ENCODE data around the gene CXCL5. TPM values are rescaled to one million over a fixed set of nuclear protein-coding genes. Genes with fewer than 3 reads are reported as not detected.

The CXCL5 gene
- total RNA-seq, 1 donor from 2014 or later = 0.61 TPM

- Histone ChIP-seq H3K9me3 (ENCODE audit: insufficient read depth, low read depth, low read length) (no peaks in the 10 kb centered on the region), H3K27ac (ENCODE audit: low read depth, low read length) (no peak overlapping the region), H3K79me2 (ENCODE audit: insufficient read depth, low read length) (no peaks in the 10 kb centered on the region), H2AFZ (ENCODE audit: low read depth, low read length) (no peak overlapping the region), H3K4me3 (ENCODE audit: insufficient read depth, low read depth, low read length) (no peak overlapping the region), H3K4me2 (ENCODE audit: low read length) (no peak overlapping the region), H3K36me3 (ENCODE audit: insufficient read depth, low read length) (no peaks in the 10 kb centered on the region), H3K4me1 (ENCODE audit: insufficient read depth, low read length) (no peaks in the 10 kb centered on the region), H4K20me1 (ENCODE audit: insufficient read depth, low read length) (no peaks in the 10 kb centered on the region), H3K9ac (ENCODE audit: low read length) (no peak overlapping the region), H3K27me3 (ENCODE audit: insufficient read depth, low read length) (peaks cover 2% of the 10 kb centered on the region)
- Mint-ChIP-seq H3K27me3 (ENCODE audit: low read depth, unreplicated experiment) (no peaks in the 10 kb centered on the region), H3K4me3 (ENCODE audit: unreplicated experiment) (no peak overlapping the region), H3K9me3 (ENCODE audit: unreplicated experiment) (no peaks in the 10 kb centered on the region), H3K27ac (ENCODE audit: unreplicated experiment) (no peak overlapping the region), H3K36me3 (ENCODE audit: low read depth, unreplicated experiment) (no peaks in the 10 kb centered on the region), H3K4me1 (ENCODE audit: low read depth, unreplicated experiment) (no peaks in the 10 kb centered on the region)
- TF ChIP-seq EZH2 (IDR thresholded peaks at IDR 0.05; ENCODE audit: insufficient read depth, low read length) (no peak), CTCF (IDR thresholded peaks at IDR 0.05; ENCODE audit: insufficient read depth, low read depth, low read length) (no peak)
- DNase-seq (ENCODE audit: low read depth) (no peak), FAIRE-seq (no peak)
Observed at GRCh38 chr4:74018116-74018515, 19.6 kb upstream of the CXCL5 start.

GRCh38 chr4:74016068-74016467, 17.6 kb upstream of the CXCL5 start:
- FAIRE-seq = no peak

More at GRCh38 chr4:74016068-74016467, 17.6 kb upstream of the CXCL5 start:
- Mint-ChIP-seq H3K9me3 (ENCODE audit: unreplicated experiment) (no peaks in the 10 kb centered on the region), H3K36me3 (ENCODE audit: low read depth, unreplicated experiment) (no peaks in the 10 kb centered on the region), H3K4me3 (ENCODE audit: unreplicated experiment) (no peak overlapping the region), H3K27ac (ENCODE audit: unreplicated experiment) (no peak overlapping the region), H3K4me1 (ENCODE audit: low read depth, unreplicated experiment) (no peaks in the 10 kb centered on the region), H3K27me3 (ENCODE audit: low read depth, unreplicated experiment) (no peaks in the 10 kb centered on the region)
- Histone ChIP-seq H2AFZ (ENCODE audit: low read depth, low read length) (no peak overlapping the region), H3K9me3 (ENCODE audit: insufficient read depth, low read depth, low read length) (no peaks in the 10 kb centered on the region), H3K4me3 (ENCODE audit: insufficient read depth, low read depth, low read length) (no peak overlapping the region), H4K20me1 (ENCODE audit: insufficient read depth, low read length) (no peaks in the 10 kb centered on the region), H3K4me1 (ENCODE audit: insufficient read depth, low read length) (no peaks in the 10 kb centered on the region), H3K79me2 (ENCODE audit: insufficient read depth, low read length) (no peaks in the 10 kb centered on the region), H3K27ac (ENCODE audit: low read depth, low read length) (no peak overlapping the region), H3K36me3 (ENCODE audit: insufficient read depth, low read length) (no peaks in the 10 kb centered on the region), H3K27me3 (ENCODE audit: insufficient read depth, low read length) (peaks cover 2% of the 10 kb centered on the region), H3K9ac (ENCODE audit: low read length) (no peak overlapping the region), H3K4me2 (ENCODE audit: low read length) (no peak overlapping the region)
- no peak for DNase-seq (ENCODE audit: low read depth)
- no peak for TF ChIP-seq CTCF (IDR thresholded peaks at IDR 0.05; ENCODE audit: insufficient read depth, low read depth, low read length)
- no peak for TF ChIP-seq EZH2 (IDR thresholded peaks at IDR 0.05; ENCODE audit: insufficient read depth, low read length)
